H1 (cell line): ENCODE measurements around the gene HOXD1. TPM values are rescaled to one million over a fixed set of nuclear protein-coding genes. Genes with fewer than 3 reads are reported as not detected.

ENCODE experiments used
- CTCF ChIA-PET: fragments of 300-600 bp; sonication (Branson Sonifier 250); formaldehyde crosslinking; loops from one replicate; lab custom pipeline; 2021; ENCODE audit not compliant: partially characterized antibody; lab: Charles Lee
- POLR2A ChIA-PET: fragments of 300-600 bp; sonication (Branson Sonifier 250); formaldehyde crosslinking; loops from one replicate; lab custom pipeline; 2021; ENCODE audit warnings: inconsistent platforms; ENCODE audit not compliant: partially characterized antibody; lab: Charles Lee
- DNase-seq, 2 experiments: peaks; one replicate each; pipeline versions ENCODE4 v3.0.0 to v3.0.0-alpha.2; 2010 to 2022; ENCODE audit warnings: low spot score in 2 of 2, low read depth in 1 of 2, mixed read lengths in 1 of 2
- FAIRE-seq: peaks from 2 replicates; lab custom pipeline; 2011; peaks lifted over from hg19 to GRCh38; lab: Jason Lieb, UNC
- H2AFZ ChIP-seq: 2 replicates; pipeline ENCODE4 v1.8.1; 2012; ENCODE audit warnings: low read length, inconsistent platforms
- H2AK5ac ChIP-seq: 2 replicates; pipeline ENCODE4 v1.6.1; 2013; ENCODE audit warnings: low read depth, low read length
- H2BK120ac ChIP-seq: replicated peaks from 2 replicates; pipeline ENCODE3; 2013; ENCODE audit warnings: low read depth, low read length, inconsistent platforms
- H2BK12ac ChIP-seq: 2 replicates; pipeline ENCODE4 v1.6.1; 2013; ENCODE audit warnings: low read depth, low read length
- H2BK15ac ChIP-seq: 2 replicates; pipeline ENCODE4 v1.6.1; 2013; ENCODE audit warnings: low read length
- H2BK20ac ChIP-seq: 2 replicates; pipeline ENCODE4 v1.6.1; 2013; ENCODE audit warnings: low read length
- H2BK5ac ChIP-seq: 2 replicates; pipeline ENCODE4 v1.6.1; 2013; ENCODE audit warnings: low read depth, low read length
- H3K14ac ChIP-seq: 2 replicates; pipeline ENCODE4 v1.6.1; 2013; ENCODE audit warnings: inconsistent platforms; ENCODE audit not compliant: insufficient read length
- H3K18ac ChIP-seq: 2 replicates; pipeline ENCODE4 v1.6.1; 2013; ENCODE audit warnings: low read length; ENCODE audit errors: extremely low read depth
- H3K23ac ChIP-seq: 2 replicates; pipeline ENCODE4 v1.6.1; 2013; ENCODE audit warnings: inconsistent platforms; ENCODE audit not compliant: insufficient read length
- H3K23me2 ChIP-seq: 2 replicates; pipeline ENCODE4 v1.6.1; 2013; ENCODE audit warnings: low read depth, low read length
- H3K27ac ChIP-seq: 2 replicates; pipeline ENCODE4 v1.6.1; 2011; ENCODE audit warnings: low read depth, low read length, inconsistent platforms
- H3K27me3 ChIP-seq, 4 experiments: replicated peaks in 1 of 4; 1 replicate in 1 of 4; 2 replicates in 3 of 4; pipeline versions ENCODE4 v1.6.1 to v1.8.1; 2011 to 2013; ENCODE audit warnings: low read length in 3 of 4, mild to moderate bottlenecking in 3 of 4, inconsistent platforms in 2 of 4, mixed read lengths in 2 of 4, moderate library complexity in 1 of 4; ENCODE audit not compliant: control insufficient read depth in 3 of 4, insufficient read depth in 3 of 4; ENCODE audit errors: extremely low read depth in 1 of 4
- H3K36me3 ChIP-seq, 4 experiments: 2 replicates each; pipeline versions ENCODE4 v1.6.1 to v1.8.1; 2011 to 2013; ENCODE audit warnings: mild to moderate bottlenecking in 4 of 4, low read length in 3 of 4, moderate library complexity in 2 of 4, control low read depth in 1 of 4, inconsistent platforms in 1 of 4; ENCODE audit not compliant: insufficient read depth in 4 of 4, control insufficient read depth in 2 of 4
- H3K4ac ChIP-seq: replicated peaks from 2 replicates; pipeline ENCODE3; 2013; ENCODE audit warnings: low read length, low read depth, mixed read lengths, inconsistent platforms; ENCODE audit not compliant: insufficient read length
- H3K4me1 ChIP-seq, 4 experiments: replicated peaks in 1 of 4; 1 replicate in 1 of 4; 2 replicates in 3 of 4; pipeline versions ENCODE4 v1.6.1 to v1.8.1; 2011 to 2013; ENCODE audit warnings: low read length in 3 of 4, inconsistent platforms in 2 of 4, mixed read lengths in 1 of 4; ENCODE audit not compliant: insufficient read depth in 4 of 4, control insufficient read depth in 3 of 4
- H3K4me2 ChIP-seq, 2 experiments: 2 replicates each; pipeline versions ENCODE4 v1.6.1 to v1.8.1; 2011 to 2013; ENCODE audit warnings: low read depth in 2 of 2, low read length in 2 of 2, control low read depth in 1 of 2, inconsistent platforms in 1 of 2, mild to moderate bottlenecking in 1 of 2; ENCODE audit not compliant: insufficient read depth in 1 of 2
- H3K4me3 ChIP-seq, 4 experiments: fragments of 200-600, 300-600 bp in 1 of 4; sonication (generic), shearing (Covaris generic), sonication (Bioruptor Twin) in 1 of 4; 2 replicates each; pipeline versions ENCODE4 v1.5.1 to v1.8.1; 2011 to 2016; ENCODE audit warnings: low read length in 4 of 4, low read depth in 3 of 4, control low read depth in 2 of 4, inconsistent platforms in 2 of 4, mild to moderate bottlenecking in 2 of 4, mixed read lengths in 1 of 4, moderate library complexity in 1 of 4; ENCODE audit not compliant: insufficient read depth in 2 of 4; ENCODE audit errors: extremely low read depth in 1 of 4
- H3K56ac ChIP-seq: replicated peaks from 2 replicates; pipeline ENCODE3; 2013; ENCODE audit warnings: low read depth, mild to moderate bottlenecking, mixed read lengths, low read length, inconsistent platforms; ENCODE audit not compliant: insufficient read length
- H3K79me1 ChIP-seq: 2 replicates; pipeline ENCODE4 v1.6.1; 2013; ENCODE audit warnings: low read depth, low read length, control low read depth
- H3K79me2 ChIP-seq, 2 experiments: 2 replicates each; pipeline versions ENCODE4 v1.6.1 to v1.8.1; 2012 to 2013; ENCODE audit warnings: low read length in 2 of 2, mild to moderate bottlenecking in 2 of 2, inconsistent platforms in 1 of 2; ENCODE audit not compliant: insufficient read depth in 2 of 2, control insufficient read depth in 1 of 2
- H3K9ac ChIP-seq, 4 experiments: replicated peaks in 1 of 4; 1 replicate in 1 of 4; 2 replicates in 3 of 4; pipeline versions ENCODE4 v1.6.1 to v1.8.1; 2011 to 2013; ENCODE audit warnings: low read depth in 3 of 4, low read length in 3 of 4, control low read depth in 2 of 4, mild to moderate bottlenecking in 2 of 4, moderate library complexity in 2 of 4, inconsistent platforms in 1 of 4; ENCODE audit errors: extremely low read depth in 1 of 4
- H3K9me3 ChIP-seq, 2 experiments: 2 replicates each; pipeline versions ENCODE4 v1.6.1 to v1.8.1; 2012 to 2013; ENCODE audit warnings: mild to moderate bottlenecking in 2 of 2, moderate library complexity in 2 of 2, control low read depth in 1 of 2, inconsistent platforms in 1 of 2, low read depth in 1 of 2, low read length in 1 of 2, mixed read lengths in 1 of 2; ENCODE audit not compliant: insufficient read depth in 2 of 2
- H4K20me1 ChIP-seq, 2 experiments: replicated peaks in 1 of 2; 2 replicates each; pipeline versions ENCODE3 to v1.8.1; 2011 to 2013; ENCODE audit warnings: inconsistent platforms in 2 of 2, low read length in 2 of 2, mild to moderate bottlenecking in 1 of 2; ENCODE audit not compliant: insufficient read depth in 2 of 2, control insufficient read depth in 1 of 2
- H4K5ac ChIP-seq: 2 replicates; pipeline ENCODE4 v1.6.1; 2013; ENCODE audit warnings: low read length, low read depth, mixed read lengths, inconsistent platforms; ENCODE audit not compliant: insufficient read length
- H4K8ac ChIP-seq: 2 replicates; pipeline ENCODE4 v1.8.0; 2013; ENCODE audit warnings: mild to moderate bottlenecking, moderate library complexity, low read length, inconsistent platforms; ENCODE audit not compliant: insufficient read depth; ENCODE audit errors: extremely low read depth
- H4K91ac ChIP-seq: replicated peaks from 2 replicates; pipeline ENCODE3; 2013; ENCODE audit warnings: low read length, mixed read lengths, inconsistent platforms; ENCODE audit not compliant: insufficient read length
- BACH1 ChIP-seq: IDR thresholded peaks from 2 replicates; pipeline ENCODE4 v1.6.1; 2012; ENCODE audit warnings: low read length, improper control_type of control experiment
- CHD1 ChIP-seq: IDR thresholded peaks from 2 replicates; pipeline ENCODE4 v1.6.1; 2012; ENCODE audit warnings: low read depth, low read length, improper control_type of control experiment
- CHD2 ChIP-seq: IDR thresholded peaks from 2 replicates; pipeline ENCODE4 v1.6.1; 2012; ENCODE audit warnings: low read length, improper control_type of control experiment
- CREB1 ChIP-seq: IDR thresholded peaks from 2 replicates; pipeline ENCODE4 v1.6.1; 2012; ENCODE audit warnings: inconsistent platforms
- EP300 ChIP-seq, 2 experiments: IDR thresholded peaks; 1 replicate in 1 of 2; 2 replicates in 1 of 2; pipeline ENCODE4 v1.6.1; 2011 to 2012; ENCODE audit warnings: low read depth in 2 of 2, low read length in 2 of 2, mild to moderate bottlenecking in 2 of 2, borderline replicate concordance in 1 of 2, inconsistent platforms in 1 of 2, moderate library complexity in 1 of 2
- POLR2A ChIP-seq, 2 experiments: IDR thresholded peaks; 1 replicate in 1 of 2; 2 replicates in 1 of 2; pipeline ENCODE4 v1.6.1; 2011; ENCODE audit warnings: low read depth in 2 of 2, low read length in 2 of 2, mild to moderate bottlenecking in 2 of 2; ENCODE audit errors: control extremely low read depth in 1 of 2
- RBBP5 ChIP-seq: IDR thresholded peaks from 2 replicates; pipeline ENCODE4 v1.7.1; 2012; ENCODE audit warnings: low read depth, mild to moderate bottlenecking, inconsistent platforms, low read length, moderate library complexity, borderline replicate concordance
- SUZ12 ChIP-seq: fragments of 200-600 bp; sonication (generic); IDR thresholded peaks from 2 replicates; pipeline ENCODE4 v1.6.1; 2012; ENCODE audit warnings: mild to moderate bottlenecking, inconsistent platforms, low read length, moderate library complexity, mixed read lengths
- WGBS, 2 experiments: shearing (Covaris generic) in 1 of 2; methylation state at CpG; one replicate each; pipeline versions ENCODE4 v1.1.6 to v1.1.7; 2013 to 2015; ENCODE audit warnings: low lambda C conversion rate in 2 of 2, mixed read lengths in 2 of 2, inconsistent platforms in 1 of 2, low coverage in 1 of 2, missing lambda C conversion rate in 1 of 2; ENCODE audit not compliant: insufficient replicate concordance in 2 of 2, insufficient coverage in 1 of 2, insufficient read length in 1 of 2; ENCODE audit errors: extremely low coverage in 1 of 2, missing lambda C conversion rate in 1 of 2; 5-methylcytosine and 5-hydroxymethylcytosine counted together
- long read RNA-seq, 2 experiments: library from RNA in 1 of 2; library from capped mRNA in 1 of 2; stranded (forward); transcript quantifications; one replicate each; pipeline ENCODE4 v2.0.0, GENCODE V29; 2021; ENCODE audit warnings: inconsistent platforms in 1 of 2
- polyA minus RNA-seq, 3 experiments: library from RNA; depleted of rRNA, polyadenylated mRNA; stranded (reverse); fragments of >200 nt; gene quantifications; 1 replicate in 2 of 3; 2 replicates in 1 of 3; pipeline ENCODE4 v1.2.3, GENCODE V29; 2011
- polyA plus RNA-seq, 7 experiments: library from polyadenylated mRNA; depleted of rRNA in 3 of 7; stranded (reverse) in 5 of 7; unstranded in 2 of 7; fragments of >200 nt in 5 of 7; fragments of 200-250 nt in 2 of 7; gene quantifications; 1 replicate in 5 of 7; 2 replicates in 1 of 7; 4 replicates in 1 of 7; pipeline versions ENCODE4 v1.2.1 to v1.2.3, GENCODE V29; 2011 to 2013; ENCODE audit warnings: missing spikeins in 2 of 7, mixed read lengths in 2 of 7
- total RNA-seq: library from RNA; stranded (reverse); fragmentation: NEBNext Ultra II Directional; extraction: Animal tissue kit (Norgen Biotek cat#: 25700); gene quantifications from 2 replicates; pipeline ENCODE4 v1.2.1, GENCODE V29; 2021
- TF ChIP-seq, protein P1 (sequence below): IDR thresholded peaks from 2 replicates; pipeline ENCODE4 v1.6.1; 2011; ENCODE audit warnings: low read depth, mild to moderate bottlenecking, low read length; ENCODE audit not compliant: insufficient read depth

HOXD1 gene
- not detected in 2 replicates for total RNA-seq
- polyA plus RNA-seq (2011; rRNA removed), result 0.03 TPM in 1 of 2 replicates, not detected in the other
- not detected for polyA plus RNA-seq (2011; cell fraction: cytosol; rRNA removed)
- not detected for polyA plus RNA-seq (2011; cell fraction: nucleus; rRNA removed)
- not detected in 4 replicates for polyA plus RNA-seq (2012, experiment 1 of 2)
- polyA plus RNA-seq (2012, experiment 2 of 2), result 0.13 TPM
- not detected for polyA plus RNA-seq (2013, experiment 1 of 2)
- polyA plus RNA-seq (2013, experiment 2 of 2), result 0.02 TPM
- polyA minus RNA-seq (2011; rRNA and poly(A)+ RNA removed), result not detected in 2 replicates
- polyA minus RNA-seq (2011; cell fraction: cytosol; rRNA and poly(A)+ RNA removed), result not detected
- 0.30 TPM for polyA minus RNA-seq (2011; cell fraction: nucleus; rRNA and poly(A)+ RNA removed)
- long read RNA-seq, experiment 1, result 0 reads
- long read RNA-seq, experiment 2, result 0 reads

DNA sequence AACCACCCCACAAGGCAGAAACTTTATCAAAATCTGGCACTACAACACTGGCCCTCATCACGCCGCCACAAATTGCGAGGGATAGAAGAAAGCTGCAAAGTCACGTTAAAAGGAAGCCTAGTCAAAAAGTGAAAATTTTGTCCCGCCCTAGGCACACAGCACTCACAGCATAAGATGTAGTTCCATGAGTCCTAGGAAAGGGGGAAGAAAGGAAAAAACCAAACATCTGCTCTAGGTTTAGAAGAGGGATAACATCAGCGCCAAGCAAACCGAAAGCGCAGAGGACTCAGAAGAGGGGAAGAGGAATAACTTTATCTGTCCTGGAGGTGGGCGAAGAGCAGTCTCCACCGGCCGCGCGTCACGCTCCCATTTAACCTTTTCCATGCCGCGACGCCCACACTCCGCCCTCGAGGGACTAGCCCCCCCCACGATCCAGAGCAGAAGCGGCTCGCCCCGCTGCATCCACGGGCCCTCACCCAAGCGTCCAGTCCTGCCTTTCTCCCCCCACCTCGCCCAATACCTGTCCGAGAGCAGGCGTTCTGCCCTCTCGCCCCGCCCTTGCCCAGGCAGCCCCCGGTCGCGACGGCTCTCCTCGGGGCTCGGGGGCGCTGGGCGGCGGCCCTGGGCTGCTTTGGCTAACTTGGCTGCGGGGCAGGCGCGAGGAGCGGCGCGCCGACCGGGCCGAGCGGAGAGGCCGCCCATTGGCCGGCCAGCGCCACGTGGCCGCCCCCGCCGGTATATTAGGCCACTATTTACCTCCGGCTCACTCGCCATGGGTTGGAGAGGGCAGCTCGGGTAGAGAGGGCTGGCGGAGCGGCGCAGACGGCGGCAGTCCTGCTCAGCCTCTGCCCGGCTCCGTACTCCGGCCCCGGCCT, at the start of gene HOXD1:
TSS of gene HOXD1 (plus strand) at position 770 of the 875 bp plus-strand sequence. CDS start 134 bp downstream, outside the sequence.
- WGBS, 2 experiments, result 2% methylated on average over 51 of the region's 68 CpGs; no CpG with 5 or more reads in 1 of the 2 experiments
- TF ChIP-seq EP300 (IDR thresholded peaks at IDR 0.05; ENCODE audit: borderline replicate concordance in 1 of 2, low read depth in 2 of 2, low read length in 2 of 2), result no peak
- TF ChIP-seq BACH1, result no peak
- TF ChIP-seq POLR2A (IDR thresholded peaks at IDR 0.05; ENCODE audit: control extremely low read depth in 1 of 2, low read depth in 2 of 2, low read length in 2 of 2), result peak in 1 of 2 experiments; percentile 20; a peak in 1 of 3 replicates
- TF ChIP-seq CHD1, result no peak
- TF ChIP-seq RBBP5, result no peak
- TF ChIP-seq CREB1, result no peak
- peak; percentile 90 for TF ChIP-seq SUZ12
- TF ChIP-seq, protein P1, sequence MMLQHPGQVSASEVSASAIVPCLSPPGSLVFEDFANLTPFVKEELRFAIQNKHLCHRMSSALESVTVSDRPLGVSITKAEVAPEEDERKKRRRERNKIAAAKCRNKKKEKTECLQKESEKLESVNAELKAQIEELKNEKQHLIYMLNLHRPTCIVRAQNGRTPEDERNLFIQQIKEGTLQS, result peak; percentile 79; the same call in 1 of the 2 replicates
- no peak for TF ChIP-seq CHD2

More for the DNA sequence above, at the start of gene HOXD1:
- no peak within 1 kb of the TSS for H3K23ac ChIP-seq
- no peak within 1 kb of the TSS for H4K5ac ChIP-seq
- peak within 1 kb of the TSS; percentile 82; the same call in 1 of the 2 replicates for H4K8ac ChIP-seq
- peaks cover 74 to 99% (median 91%) of the 10 kb centered on the region in 4 experiments for H3K27me3 ChIP-seq
- peak within 1 kb of the TSS; percentile 63 to 76 for H3K4me2 ChIP-seq
- 0 out of 2 replicates have a peak within 1 kb of the TSS, but pooled peaks have one; percentile 71 for H2BK12ac ChIP-seq
- CTCF ChIA-PET, result interaction anchor here (0.9 to 8.7 kb wide), 9 partner anchors 9 to 367 kb away, joined by 3 to 60 read pairs (median 4); no protein-coding TSS in a partner anchor
- no peak within 1 kb of the TSS; the same call in 1 of the 2 replicates for H3K18ac ChIP-seq
- no peak within 1 kb of the TSS for H2BK5ac ChIP-seq
- H2AK5ac ChIP-seq, result no peak within 1 kb of the TSS
- no peaks in the 10 kb centered on the region for H3K79me2 ChIP-seq
- H2BK15ac ChIP-seq, result no peak within 1 kb of the TSS
- H3K27ac ChIP-seq, result no peak within 1 kb of the TSS
- H3K79me1 ChIP-seq, result no peaks in the 10 kb centered on the region
- POLR2A ChIA-PET, result interaction anchor here (0.8 to 1.1 kb wide), 5 partner anchors 9 to 84 kb away, joined by 3 to 4 read pairs (median 3); no protein-coding TSS in a partner anchor
- H3K14ac ChIP-seq, result no peak within 1 kb of the TSS
- DNase-seq (peak in 1 of 2 experiments; percentile 82), FAIRE-seq (no peak)
- H3K36me3 ChIP-seq, result no peaks in the 10 kb centered on the region
- no peak within 1 kb of the TSS for H3K56ac ChIP-seq
- peak within 1 kb of the TSS; percentile 5 to 54 (median 30); a peak in 7 of 8 replicates for H3K4me3 ChIP-seq
- H2BK20ac ChIP-seq, result no peak within 1 kb of the TSS
- H4K20me1 ChIP-seq, result peaks cover 10 to 21% of the 10 kb centered on the region in 2 experiments
- H3K23me2 ChIP-seq, result peaks cover 11% of the 10 kb centered on the region; the same call in 1 of the 2 replicates
- H4K91ac ChIP-seq, result no peak within 1 kb of the TSS
- no peak within 1 kb of the TSS for H3K9ac ChIP-seq
- peaks cover 5 to 12% (median 6%) of the 10 kb centered on the region in 4 experiments; a peak in 5 of 7 replicates for H3K4me1 ChIP-seq
- H2AFZ ChIP-seq, result no peak within 1 kb of the TSS
- H2BK120ac ChIP-seq, result no peak within 1 kb of the TSS
- H3K4ac ChIP-seq, result no peak within 1 kb of the TSS
- H3K9me3 ChIP-seq, result no peaks in the 10 kb centered on the region
